SK-N-DZ (cell line): ENCODE data around the gene CORO1C. TPM values are rescaled to one million over a fixed set of nuclear protein-coding genes. Genes with fewer than 3 reads are reported as not detected.
"Not testable (repeated sequence)": the region's sequence is repeated elsewhere in the genome, so short reads cannot be mapped to it uniquely, and the experiment has no call there.

ENCODE experiments used
- DNase-seq: peaks from one replicate; pipeline ENCODE4 v3.0.0-alpha.2; 2015; ENCODE audit warnings: low spot score
- polyA plus RNA-seq, 2 experiments: library from polyadenylated mRNA; depleted of rRNA; stranded (reverse); fragments of >200 nt; gene quantifications; 2 replicates each; pipeline ENCODE4 v1.2.3, GENCODE V29; 2014

Gene CORO1C
- polyA plus RNA-seq (2014; cell fraction: cytosol; rRNA removed) = 44.5 and 45.7 TPM in 2 replicates
- 21.9 and 32.1 TPM in 2 replicates for polyA plus RNA-seq (2014; cell fraction: nucleus; rRNA removed)

DNA sequence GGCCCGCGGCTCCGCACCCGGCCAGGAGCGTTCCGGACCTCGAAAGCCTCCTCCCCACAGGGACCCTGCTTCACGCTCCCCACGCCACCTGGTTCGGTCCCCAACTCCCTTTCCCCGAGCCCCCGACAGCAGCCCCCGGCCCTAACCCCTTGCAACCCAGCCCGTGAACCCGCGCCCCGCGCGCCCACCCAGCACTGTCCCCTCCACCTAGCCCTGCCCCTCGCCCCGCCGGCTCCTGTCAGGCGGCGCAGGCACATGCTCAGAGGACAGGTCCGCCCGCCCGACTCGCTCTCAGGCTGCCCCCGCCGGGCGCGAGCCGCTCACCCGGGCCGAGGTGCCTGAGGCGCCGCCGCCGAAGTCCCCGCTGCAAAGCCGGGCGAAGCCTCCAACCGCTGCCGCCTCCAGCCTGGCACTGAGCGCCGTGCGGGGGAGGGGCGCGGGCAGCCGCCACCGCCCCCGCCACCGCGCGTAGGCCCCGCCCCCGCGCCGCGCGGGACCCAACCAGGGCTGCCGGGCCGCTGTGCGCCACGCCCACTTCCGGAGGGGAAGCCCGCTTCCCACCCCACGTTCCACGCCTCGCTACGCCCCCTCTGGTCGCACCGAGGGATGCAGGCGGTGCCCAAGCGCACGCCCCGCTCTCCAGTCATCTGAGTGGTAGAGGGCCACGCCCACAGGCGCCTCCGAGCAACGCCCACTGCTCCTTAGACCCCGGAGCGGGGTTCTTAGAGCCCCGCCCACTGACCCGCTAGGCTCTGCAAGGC, at the start of gene CORO1C:
CORO1C (minus strand) TSS at position 414 of the 761 bp plus-strand sequence. CDS start 30,200 bp downstream, outside the sequence.
- peak; percentile 96 for DNase-seq

DNA sequence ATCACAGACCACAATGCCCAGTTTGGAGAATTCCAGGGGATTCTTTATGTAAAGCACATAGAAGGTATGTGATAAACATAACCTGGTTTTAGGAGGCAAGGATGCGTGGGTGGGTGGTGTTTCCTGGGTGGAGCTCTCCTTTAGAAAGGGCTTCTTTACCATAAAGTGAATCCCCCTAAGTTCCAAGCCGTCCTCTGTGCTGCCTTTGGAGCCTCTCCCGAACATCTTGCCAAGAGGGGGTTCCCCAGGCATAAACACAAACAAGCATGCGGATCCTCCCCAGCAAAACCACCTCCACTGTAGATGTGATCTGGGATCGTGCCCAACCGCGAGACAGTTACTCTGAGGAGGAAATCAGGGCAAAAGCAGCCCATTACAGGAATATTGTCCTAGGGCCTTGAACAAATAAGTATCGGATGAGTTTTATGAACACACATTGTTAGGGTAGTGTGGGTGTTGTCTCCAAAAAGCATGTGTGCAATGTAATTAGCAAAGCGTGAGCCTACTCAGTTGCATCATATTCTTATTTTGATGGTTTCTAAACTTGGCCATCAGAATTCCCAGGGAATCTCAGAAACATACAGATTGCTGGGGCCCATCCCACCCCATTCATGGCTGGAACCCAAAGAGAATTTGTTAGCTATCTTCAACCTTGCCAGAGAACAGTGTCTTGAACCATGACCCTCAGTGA, 48.8 kb upstream of the CORO1C start:
- no peak for DNase-seq

DNA sequence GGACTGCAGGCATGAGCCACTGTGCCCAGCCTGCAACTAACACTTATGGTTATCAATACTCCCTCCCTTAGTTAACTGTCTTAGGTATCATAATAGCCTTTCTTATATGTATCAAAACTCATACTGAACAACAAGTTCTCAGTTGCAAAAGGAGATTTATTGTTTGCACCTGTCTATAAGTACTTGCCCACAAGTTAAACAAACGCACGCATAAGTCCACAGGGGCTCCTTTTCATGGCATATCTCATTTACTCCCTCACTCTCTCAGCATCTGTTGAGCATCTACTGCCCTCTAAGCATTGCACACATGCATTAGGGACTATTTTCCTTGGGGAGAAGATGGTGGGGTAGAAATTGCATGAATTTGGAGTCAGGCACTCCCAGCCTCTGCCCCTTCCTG, 46.7 kb upstream of the CORO1C start:
- DNase-seq = no peak

DNA sequence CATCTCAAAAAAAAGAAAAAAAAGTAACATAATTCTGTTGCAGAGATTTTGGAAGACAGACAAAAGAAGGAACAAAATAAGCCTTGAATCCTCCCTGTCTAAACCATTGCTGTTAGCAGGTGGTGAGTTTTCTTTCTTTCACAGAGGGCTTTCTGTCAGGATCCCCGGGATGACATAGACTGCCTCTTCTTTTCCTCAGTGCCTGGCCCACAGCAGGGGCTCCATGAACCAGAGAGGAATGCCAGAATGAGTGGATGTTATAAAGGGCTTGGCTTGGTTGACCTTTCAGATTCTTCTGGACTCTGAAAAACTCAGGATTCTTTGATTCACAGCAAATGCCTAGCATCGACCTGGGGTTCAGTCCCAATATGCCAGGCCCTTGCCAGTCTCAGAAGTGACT, 45.8 kb upstream of the CORO1C start:
- no peak for DNase-seq

DNA sequence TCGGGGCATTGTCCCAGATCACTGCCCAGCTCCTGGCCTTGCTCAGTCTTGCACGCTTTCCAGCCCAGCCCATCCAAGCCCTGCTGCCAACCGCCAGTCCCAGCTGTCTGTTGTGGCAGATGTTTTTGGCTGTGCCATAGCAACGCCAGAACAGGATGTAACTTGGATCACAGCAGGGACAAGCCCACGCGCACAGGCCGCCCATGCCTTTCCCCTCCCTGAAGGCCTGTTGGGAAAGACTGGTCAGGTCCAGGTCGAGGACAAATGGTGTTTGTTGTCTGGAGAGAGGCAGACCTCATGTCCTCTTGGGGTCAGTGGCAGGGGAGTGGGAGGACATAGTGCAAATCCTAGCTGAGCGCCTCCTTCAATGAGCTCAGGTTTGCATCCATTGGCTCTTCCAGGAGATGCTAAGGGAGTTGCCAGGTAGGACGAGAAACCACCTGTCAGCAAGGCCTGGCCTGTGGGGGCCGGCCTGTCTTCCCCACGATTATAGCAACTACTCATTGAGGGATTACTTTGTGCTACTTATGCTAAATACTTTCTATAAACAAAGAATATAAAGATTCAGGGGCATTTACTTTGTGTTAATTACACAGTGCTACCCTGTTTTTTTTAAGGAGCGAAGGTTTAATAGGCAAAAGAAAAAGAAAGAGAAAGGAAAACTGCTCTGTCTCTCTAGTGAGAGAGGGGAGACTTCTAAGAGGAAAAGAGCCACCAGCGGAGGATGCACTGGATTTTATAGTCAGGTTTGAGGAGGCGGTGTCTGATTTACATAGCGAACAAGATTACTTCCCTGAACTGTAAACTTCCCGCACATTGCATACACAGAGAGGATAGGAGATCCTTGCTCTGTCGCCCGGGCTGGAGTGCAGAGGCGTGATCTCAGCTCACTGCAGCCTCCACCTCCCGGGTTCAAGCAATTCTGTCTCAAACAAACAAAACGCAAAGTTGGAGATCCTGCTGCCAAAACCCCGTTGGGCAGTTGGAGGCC, 42.8 kb upstream of the CORO1C start:
- DNase-seq = no peak

DNA sequence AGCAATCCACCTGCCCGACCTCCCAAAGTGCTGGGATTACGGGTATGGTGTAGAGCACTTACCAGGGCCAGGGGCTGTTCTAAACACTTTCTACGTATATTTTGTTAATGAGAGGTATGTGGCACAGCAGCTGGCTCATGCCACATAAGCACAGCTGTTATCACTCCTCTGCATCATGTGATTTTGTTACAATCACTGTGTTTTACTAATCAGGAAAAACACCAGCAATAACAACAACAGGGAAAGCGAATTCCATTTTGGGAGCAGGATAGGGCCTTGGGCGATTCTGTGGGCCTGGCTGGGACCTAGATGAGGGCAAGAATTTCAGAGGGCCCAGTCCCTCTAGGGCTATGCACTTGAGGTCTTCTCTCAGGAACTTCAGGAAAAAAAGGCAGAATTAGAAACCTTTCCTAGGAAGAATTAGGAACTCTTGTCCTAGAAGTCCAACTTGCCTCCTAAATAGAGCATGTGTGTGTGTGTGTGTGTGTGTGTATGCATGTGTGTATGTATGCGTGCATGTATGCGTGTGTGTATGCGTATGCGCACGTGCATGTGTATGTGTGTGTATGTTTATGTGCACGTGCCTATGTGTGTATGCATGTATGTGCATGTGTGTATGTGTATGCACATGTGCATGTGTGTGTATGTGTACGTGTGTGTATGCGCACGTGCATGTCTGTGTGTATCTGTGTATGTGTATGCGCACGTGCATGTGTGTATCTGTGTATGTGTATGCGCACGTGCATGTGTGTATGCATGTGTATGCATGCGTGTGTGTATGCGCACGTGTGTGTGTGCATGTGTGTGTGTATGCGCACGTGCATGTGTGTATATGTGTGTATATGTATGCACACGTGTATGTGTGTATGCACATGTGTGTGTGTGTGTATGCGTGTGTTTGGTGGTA, 41.8 kb upstream of the CORO1C start:
- DNase-seq = no peak

DNA sequence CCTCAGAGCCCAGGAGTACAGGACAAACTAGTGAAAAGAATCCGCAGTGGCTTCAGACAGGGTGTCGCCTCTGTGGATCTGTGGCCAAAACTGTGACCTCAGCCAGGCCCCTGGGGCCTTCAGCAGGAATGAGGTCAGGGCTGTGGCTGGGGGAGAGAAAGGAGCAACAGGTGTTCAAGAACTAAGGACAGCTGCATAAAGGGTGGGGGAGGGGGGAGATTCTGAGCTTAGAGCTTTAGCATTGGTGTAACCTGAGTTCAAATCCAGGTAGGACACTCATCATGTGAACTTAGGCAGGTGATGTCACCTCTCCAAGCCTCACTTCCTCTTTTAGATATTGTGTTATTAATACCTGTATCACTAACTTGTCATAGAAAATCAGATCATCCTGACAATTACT, 40.9 kb upstream of the CORO1C start:
- no peak for DNase-seq

DNA sequence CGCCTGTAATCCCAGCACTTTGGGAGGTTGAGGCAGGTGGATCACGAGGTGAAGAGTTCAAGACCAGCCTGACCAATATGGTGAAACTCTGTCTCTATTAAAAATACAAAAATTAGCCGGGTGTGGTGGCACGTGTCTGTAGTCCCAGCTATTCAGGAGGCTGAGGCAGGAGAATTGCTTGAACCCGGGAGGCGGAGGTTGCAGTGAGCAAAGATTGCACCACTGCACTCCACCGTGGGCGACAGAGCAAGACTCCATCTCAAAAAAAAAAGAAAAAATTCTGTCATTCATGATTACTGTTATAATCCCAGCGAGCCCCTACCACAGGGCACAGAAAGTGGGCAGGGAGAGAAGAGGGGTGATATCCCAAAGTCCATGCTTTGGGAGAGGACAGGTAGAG, 40.5 kb upstream of the CORO1C start:
- not testable (repeated sequence) for DNase-seq

DNA sequence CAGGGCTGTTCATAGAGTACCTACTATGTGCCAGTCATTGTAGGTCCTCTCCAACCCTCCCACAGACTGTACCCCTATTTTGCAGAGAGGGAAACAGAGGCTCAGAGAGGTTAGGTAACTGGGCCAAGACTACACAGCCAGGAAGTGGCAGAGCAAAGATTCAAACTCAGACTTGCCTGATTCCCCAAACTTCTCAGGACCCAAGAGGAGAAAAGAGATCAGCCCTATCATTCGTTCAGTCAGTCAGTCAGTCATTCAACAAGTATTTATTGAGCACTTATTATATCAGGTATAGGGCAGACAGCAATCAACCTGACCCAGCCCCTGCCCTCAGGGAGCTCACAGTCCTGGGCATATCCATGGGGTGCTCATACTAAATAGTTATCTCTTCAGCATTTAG, 39.6 kb upstream of the CORO1C start:
- no peak for DNase-seq

DNA sequence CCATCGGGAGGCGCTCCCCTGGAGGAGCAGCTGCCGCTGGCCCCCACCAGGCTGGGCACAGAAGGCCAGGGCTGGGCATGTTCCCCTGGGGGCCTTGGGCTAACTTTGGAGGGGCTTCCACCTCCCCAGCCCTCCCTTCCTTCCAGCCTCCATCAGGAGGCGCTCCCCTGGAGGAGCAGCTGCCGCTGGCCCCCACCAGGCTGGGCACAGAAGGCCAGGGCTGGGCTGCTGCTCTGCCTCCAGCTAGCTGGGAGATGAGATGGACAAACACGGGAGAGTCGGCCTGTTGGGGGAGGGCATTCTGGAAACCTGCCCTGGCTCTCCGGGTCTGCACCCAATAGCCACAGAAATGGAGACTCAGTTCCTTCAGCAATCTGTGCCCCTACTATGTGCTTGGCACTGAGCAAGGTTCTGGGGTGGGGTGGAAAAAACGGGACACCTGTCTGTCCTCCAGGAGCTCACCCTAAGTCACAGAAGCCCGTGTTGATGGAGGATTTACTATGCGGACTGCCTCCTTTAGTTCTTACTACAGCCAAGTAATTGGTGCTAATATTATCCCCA, 39.0 kb upstream of the CORO1C start:
- DNase-seq = no peak

DNA sequence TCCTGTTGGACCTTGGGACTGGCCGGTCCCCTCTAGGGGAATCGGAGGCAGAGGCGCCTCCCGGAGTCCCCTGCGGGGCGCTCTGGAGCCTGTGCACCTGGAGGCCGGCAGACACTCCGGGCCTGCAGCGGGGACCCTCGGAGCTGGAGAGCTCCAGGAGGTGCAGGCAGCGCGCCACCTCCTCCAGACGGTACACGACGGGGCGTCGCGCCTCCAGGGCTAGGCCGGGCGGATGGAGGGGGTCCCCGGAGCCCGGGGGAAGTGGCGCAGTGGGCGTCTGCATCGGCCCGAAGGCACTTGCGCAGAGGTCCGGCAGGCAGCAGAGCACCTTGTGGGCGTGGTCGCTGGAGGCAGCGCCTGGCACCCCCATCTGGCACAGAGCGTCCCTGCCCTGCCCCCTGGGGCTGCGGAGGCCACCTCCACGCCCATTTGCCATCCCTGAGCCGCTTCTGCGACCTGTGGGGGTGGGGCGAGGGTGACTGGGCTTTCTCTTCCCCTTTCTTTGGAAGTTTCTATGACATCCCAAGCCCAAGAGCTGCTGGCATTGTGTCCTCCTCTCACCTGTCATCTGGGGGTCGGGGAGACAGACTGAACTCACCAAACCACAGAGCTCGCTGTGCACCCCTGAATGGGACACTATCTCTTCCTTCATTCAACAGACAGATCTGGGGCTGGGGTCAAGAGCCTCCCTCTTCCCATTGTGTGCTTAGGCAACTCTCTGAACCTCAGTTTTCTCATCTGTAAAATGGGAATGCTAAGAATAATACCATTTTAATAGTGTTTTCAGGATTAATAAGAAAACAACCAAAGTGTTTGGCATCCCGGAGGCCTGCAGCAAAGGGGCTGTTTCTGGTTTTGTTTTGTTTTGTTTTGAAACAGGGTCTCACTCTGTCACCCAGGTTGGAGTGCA, 37.5 kb upstream of the CORO1C start:
- no peak for DNase-seq

DNA sequence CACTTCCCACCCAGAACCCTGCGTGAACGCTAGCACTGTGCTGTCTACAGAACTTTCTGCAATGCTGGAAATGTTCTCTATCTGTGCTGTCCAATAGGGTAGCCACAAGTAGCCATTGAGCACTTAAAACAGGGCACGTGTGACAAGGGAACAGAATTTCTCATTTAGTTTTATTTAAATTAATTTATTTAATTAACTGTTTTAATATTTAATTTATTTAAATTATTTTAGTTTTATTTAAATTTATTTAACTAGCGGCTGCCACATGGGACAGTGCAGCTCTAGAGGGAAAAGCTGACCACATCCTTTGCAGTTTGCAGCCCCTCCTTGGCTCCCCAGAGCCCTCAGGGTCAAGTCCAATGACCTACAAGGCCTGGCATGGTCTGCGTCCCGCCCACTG, 35.0 kb upstream of the CORO1C start:
- no peak for DNase-seq

DNA sequence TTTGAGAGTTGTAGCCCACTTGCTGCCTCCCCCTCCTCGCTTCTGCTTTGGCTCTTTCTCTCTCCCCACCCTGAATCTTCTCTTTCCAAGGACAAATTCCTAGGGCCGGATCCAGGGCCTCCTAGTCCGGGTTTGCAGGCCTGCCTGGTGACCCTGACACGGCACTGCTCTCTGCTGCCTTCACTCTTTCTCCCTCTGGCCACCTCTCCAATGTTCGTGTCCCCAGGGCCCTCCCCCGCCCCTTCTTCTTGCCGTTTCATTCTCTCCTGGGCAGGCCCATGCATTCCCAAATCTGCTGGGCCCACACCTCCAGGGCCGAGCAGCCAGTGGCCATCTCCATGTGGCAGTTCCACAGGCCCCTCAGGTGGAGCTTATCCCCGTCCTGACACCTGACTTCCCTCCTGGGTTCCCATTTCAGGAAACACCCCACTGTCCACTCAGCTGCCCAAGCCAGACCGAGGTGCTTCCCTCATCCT, 34.0 kb upstream of the CORO1C start:
- DNase-seq = no peak

DNA sequence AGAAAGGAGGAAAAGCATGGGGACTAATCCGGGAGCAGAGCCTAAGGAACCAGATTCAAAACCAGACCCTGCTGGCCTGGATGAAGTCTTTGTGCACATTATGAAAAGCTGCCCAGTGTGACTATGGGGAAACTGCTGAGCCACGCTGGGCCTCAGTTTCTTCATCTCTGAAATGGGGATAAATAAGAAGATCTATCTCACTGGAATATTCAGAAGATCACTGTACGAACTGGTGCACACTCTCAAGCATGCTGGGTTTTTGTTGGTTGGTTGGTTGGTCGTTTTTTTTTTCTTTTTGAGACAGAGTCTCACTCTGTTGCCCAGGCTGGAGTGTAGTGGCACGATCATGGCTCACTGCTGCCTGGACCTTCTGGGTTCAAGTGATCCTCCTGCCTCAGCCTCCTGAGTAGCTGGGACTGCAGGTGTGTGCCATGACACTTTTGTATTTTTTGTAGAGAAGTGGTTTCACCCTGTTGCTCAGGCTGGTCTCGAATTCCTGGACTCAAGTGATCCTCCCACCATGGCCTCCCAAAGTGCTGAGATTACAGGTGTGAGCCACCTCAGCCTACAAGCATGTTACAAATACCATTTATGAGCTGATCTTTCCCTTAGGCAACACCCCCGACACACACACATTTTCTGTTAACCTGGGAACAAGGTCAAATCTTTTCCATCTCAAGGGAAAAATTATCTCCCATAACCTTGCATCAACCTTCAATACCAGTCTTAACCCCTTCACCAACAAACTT, 33.4 kb upstream of the CORO1C start:
- no peak for DNase-seq

DNA sequence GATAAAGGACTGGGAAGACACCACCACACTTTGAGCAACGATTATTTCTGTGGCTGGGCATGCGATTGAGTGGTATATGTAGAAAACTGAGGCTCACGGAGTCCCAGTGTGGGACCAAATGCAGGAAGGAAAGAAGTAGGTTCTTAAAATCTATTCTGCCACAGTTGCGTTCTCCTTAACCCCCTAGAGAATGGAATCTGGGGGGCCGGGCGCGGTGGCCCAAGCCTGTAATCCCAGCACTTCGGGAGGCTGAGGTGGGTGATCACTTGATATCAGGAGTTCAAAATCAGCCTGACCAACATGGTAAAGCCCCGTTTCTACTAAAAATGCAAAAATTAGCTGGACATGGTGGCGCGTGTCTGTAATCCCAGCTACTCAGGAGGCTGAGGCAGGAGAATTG, 29.9 kb upstream of the CORO1C start:
- DNase-seq = no peak

DNA sequence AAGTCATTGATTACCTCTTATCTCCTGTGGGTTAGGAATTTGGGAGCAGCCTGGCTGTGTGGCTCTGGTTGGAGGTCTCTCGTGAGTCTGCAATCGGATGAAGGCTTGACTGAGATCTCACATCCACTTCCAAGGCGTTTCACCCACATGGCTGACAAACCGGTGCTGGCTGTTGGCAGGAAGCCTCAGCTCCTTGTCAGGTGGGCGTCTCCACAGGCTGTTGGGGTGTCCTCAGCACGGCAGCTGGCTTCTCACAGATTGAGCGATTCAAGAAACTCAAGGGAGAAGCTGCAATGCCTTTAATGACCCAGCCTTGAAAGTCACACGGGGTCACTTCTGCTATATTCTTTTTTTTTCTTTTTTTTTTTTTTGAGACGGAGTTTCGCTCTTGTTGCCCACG, 28.6 kb upstream of the CORO1C start:
- DNase-seq = no peak

DNA sequence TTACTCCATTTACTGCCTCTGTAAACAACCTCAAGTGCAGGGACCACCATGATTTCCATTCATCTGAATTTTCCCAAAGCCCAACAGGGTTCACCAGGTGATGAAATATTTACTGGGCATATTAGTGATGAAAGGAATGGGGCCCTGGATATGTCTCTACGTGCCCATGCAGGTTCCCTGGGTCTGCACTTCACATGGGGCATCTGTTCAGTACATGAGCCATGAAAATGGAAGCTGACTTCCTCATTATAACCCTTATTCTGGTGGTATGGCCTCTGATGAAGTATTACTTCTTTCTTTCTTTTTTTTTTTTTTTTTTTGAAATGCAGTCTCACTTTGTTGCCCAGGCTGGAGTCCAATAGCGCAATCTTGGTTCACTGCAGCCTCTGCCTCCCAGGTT, 26.5 kb upstream of the CORO1C start:
- DNase-seq = no peak

DNA sequence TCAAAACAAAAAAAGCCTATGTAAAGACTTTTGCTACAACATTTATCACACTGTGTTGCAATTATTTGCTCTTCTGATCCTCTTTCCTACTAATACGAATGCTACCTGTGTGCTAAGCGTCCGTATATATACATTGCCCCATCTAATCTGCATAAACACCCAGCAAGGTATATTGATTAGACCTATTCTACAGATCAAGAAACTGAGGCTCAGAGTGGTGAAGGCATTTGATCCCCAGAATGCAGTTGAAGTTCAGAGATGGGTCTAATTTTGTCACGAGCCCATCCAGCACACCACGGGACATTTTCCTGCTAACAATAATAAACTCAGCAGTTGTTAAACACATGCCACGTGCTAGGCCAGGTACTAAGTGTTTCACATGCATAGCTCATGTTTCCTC, 25.1 kb upstream of the CORO1C start:
- DNase-seq = no peak

DNA sequence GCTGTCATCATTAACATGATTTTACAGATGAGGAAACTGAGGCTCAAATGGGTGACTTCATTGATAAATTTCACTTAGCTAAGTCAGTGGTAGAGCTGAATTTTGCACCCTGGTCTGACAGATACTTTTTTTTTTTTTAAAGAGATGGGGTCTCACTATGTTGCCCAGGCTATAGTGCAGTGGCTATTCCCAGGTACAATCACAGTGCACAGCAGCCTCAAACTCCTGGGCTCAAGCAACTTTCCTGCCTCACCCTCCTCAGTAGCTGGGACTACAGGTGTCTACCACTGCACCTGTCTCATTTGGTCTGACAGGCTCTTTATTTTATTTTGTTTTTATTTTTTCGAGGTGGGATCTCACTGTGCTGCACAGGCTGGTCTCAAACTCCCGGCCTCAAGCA, 24.2 kb upstream of the CORO1C start:
- DNase-seq = no peak
